ENCODE measurements around the gene GPAT2.
"Not testable (repeated sequence)": the region's sequence is repeated elsewhere in the genome, so short reads cannot be mapped to it uniquely, and the experiment has no call there.

The GPAT2 gene

GRCh38 chr2:96022701-96023447 lies 11.8 kb downstream of the GPAT2 start:
- peak; percentile 88 for DNase-seq (ENCODE audit: low spot score)

GRCh38 chr2:96022126-96022525 lies 12.6 kb downstream of the GPAT2 start:
- not testable (repeated sequence) for DNase-seq (ENCODE audit: low spot score)

- not testable (repeated sequence) for DNase-seq (ENCODE audit: low spot score)
These were observed 13.6 kb downstream of the GPAT2 start for GRCh38 chr2:96021142-96021541.

- not testable (repeated sequence) for DNase-seq (ENCODE audit: low spot score)
These were observed 14.7 kb downstream of the GPAT2 start for GRCh38 chr2:96019909-96020590.

- DNase-seq (ENCODE audit: low spot score) = not testable (repeated sequence)
These were observed 18.4 kb downstream of the GPAT2 start for GRCh38 chr2:96016321-96016720.

GRCh38 chr2:96012792-96013264 lies 21.9 kb downstream of the GPAT2 start:
- DNase-seq (ENCODE audit: low spot score) = peak; percentile 26

- DNase-seq (ENCODE audit: low spot score) = peak; percentile 86
These were observed 22.5 kb downstream of the GPAT2 start for GRCh38 chr2:96012086-96012791.

- peak; percentile 70 for DNase-seq (ENCODE audit: low spot score)
These were observed 23.6 kb downstream of the GPAT2 start for GRCh38 chr2:96011129-96011455.

- peak; percentile 93 for DNase-seq (ENCODE audit: low spot score)
These were observed 24.2 kb downstream of the GPAT2 start for GRCh38 chr2:96010320-96011128.

GRCh38 chr2:96009833-96010232 lies 24.9 kb downstream of the GPAT2 start:
- DNase-seq (ENCODE audit: low spot score) = not testable (repeated sequence)

- not testable (repeated sequence) for DNase-seq (ENCODE audit: low spot score)
These were observed 26.7 kb downstream of the GPAT2 start for GRCh38 chr2:96008051-96008450.

GRCh38 chr2:96006248-96006647 lies 28.5 kb downstream of the GPAT2 start:
- DNase-seq (ENCODE audit: low spot score) = not testable (repeated sequence)

GRCh38 chr2:95992520-95993272 lies 42.0 kb downstream of the GPAT2 start:
- DNase-seq (ENCODE audit: low spot score) = peak; percentile 56

- not testable (repeated sequence) for DNase-seq (ENCODE audit: low spot score)
These were observed 42.6 kb downstream of the GPAT2 start for GRCh38 chr2:95992102-95992501.

GRCh38 chr2:95991351-95992094 lies 43.2 kb downstream of the GPAT2 start, which contains the start of gene ANKRD36C:
Gene ANKRD36C, minus strand, starts transcription at chr2:95991824. Its CDS starts 116 bp downstream, at chr2:95991708.
- peak; percentile 32 for DNase-seq (ENCODE audit: low spot score)

- not testable (repeated sequence) for DNase-seq (ENCODE audit: low spot score)
These were observed 43.8 kb downstream of the GPAT2 start for GRCh38 chr2:95990884-95991283.
